Mucosa of descending colon (tissue), 3 donors: ENCODE data around the gene MT1X. TPM values are rescaled to one million over a fixed set of nuclear protein-coding genes. Genes with fewer than 3 reads are reported as not detected.

Experiments used
- ATAC-seq: fragments of 200-7000 bp; cut with Tn5 transposase; one replicate; pipeline ENCODE4 v1.9.1; 2020; ENCODE audit warnings: mild to moderate bottlenecking, moderate library complexity
- DNase-seq, 3 donors: peaks; one replicate each; pipeline ENCODE4 v3.0.0-alpha.2; 2020
- H3K36me3 ChIP-seq: fragments of 200-600 bp; one replicate; pipeline ENCODE4 v1.8.0; 2021; ENCODE audit warnings: low read depth, mild to moderate bottlenecking
- H3K4me1 ChIP-seq: fragments of 200-600 bp; one replicate; pipeline ENCODE4 v1.8.0; 2021; ENCODE audit warnings: low read depth, mild to moderate bottlenecking
- H3K4me3 ChIP-seq: fragments of 200-600 bp; one replicate; pipeline ENCODE4 v1.8.0; 2021; ENCODE audit warnings: mild to moderate bottlenecking
- H3K9me3 ChIP-seq: fragments of 200-600 bp; one replicate; pipeline ENCODE4 v1.8.0; 2021; ENCODE audit warnings: mild to moderate bottlenecking
- CTCF ChIP-seq: fragments of 200-600 bp; IDR thresholded peaks from one replicate; pipeline ENCODE4 v1.8.0; 2022; ENCODE audit warnings: antibody characterized with exemption, mild to moderate bottlenecking
- intact Hi-C, 2 donors: fragments of 100-400 bp; cut with DNase I in 1 of 2; cut with micrococcal nuclease in 1 of 2; formaldehyde crosslinking; loops; one replicate each; pipeline versions ENCODE4 v1.11.0 to v1.11.1; 2022; cut with DNase I, micrococcal nuclease
- total RNA-seq, 3 donors: library from RNA; stranded (reverse); fragmentation: NEBNext Ultra II Directional in 2 of 3; extraction: Animal tissue kit (Norgen Biotek cat#: 25700) in 2 of 3; gene quantifications; one replicate each; pipeline versions ENCODE4 v1.2.1 to v1.2.4, GENCODE V29; 2021 to 2023
- donor health status: DM: no; HTN: no; CAD: no; lungs with moderate emphysema.
- donor health status: DM: no; HTN: no; CAD: no.
- donor health status: DM: no; HTN: yes; CAD: no.

The MT1X gene
- total RNA-seq, 3 donors from 2014 or later = 78.3 to 157 (median 84.1) TPM

GRCh38 chr16:56636616-56637413 lies 45.5 kb upstream of the MT1X start:
- TF ChIP-seq CTCF = no peak
- intact Hi-C loops = no loop called here
- no peak for ATAC-seq
- Histone ChIP-seq H3K9me3 (no peaks in the 10 kb centered on the region), H3K4me1 (peaks cover 27% of the 10 kb centered on the region), H3K36me3 (no peaks in the 10 kb centered on the region), H3K4me3 (no peak overlapping the region)
- DNase-seq = no peak

- peak; percentile 87 to 89 (median 89) for DNase-seq
- H3K4me3 ChIP-seq = no peak within 1 kb of the TSS
- H3K36me3 ChIP-seq = no peaks in the 10 kb centered on the region
- no peaks in the 10 kb centered on the region for H3K9me3 ChIP-seq
- no peak for TF ChIP-seq CTCF
- ATAC-seq = peak; percentile 88
- intact Hi-C loops = no loop called here
- H3K4me1 ChIP-seq = peaks cover 18% of the 10 kb centered on the region
These were observed 44.2 kb upstream of the MT1X start, which contains the start of gene MT1A for GRCh38 chr16:56637814-56638750. Gene MT1A, plus strand, starts transcription at chr16:56638666. Its CDS starts 73 bp downstream, at chr16:56638739.

GRCh38 chr16:56639045-56639444 lies 43.2 kb upstream of the MT1X start:
- Histone ChIP-seq H3K4me1 (peaks cover 27% of the 10 kb centered on the region), H3K9me3 (no peaks in the 10 kb centered on the region), H3K4me3 (no peak overlapping the region), H3K36me3 (no peaks in the 10 kb centered on the region)
- intact Hi-C loops = no loop called here
- ATAC-seq (peak; percentile 10), DNase-seq (peak in 1 of 3 donors; percentile 49)
- TF ChIP-seq CTCF = no peak

- intact Hi-C loops = no loop called here
- no peak for ATAC-seq
- no peak overlapping the region for H3K4me3 ChIP-seq
- no peaks in the 10 kb centered on the region for H3K36me3 ChIP-seq
- peaks cover 26% of the 10 kb centered on the region for H3K4me1 ChIP-seq
- TF ChIP-seq CTCF = no peak
- no peaks in the 10 kb centered on the region for H3K9me3 ChIP-seq
- DNase-seq = no peak
These were observed 42.2 kb upstream of the MT1X start for GRCh38 chr16:56640076-56640475.

GRCh38 chr16:56641166-56641565 lies 41.1 kb upstream of the MT1X start:
- no peak for TF ChIP-seq CTCF
- ATAC-seq (no peak), DNase-seq (no peak)
- H3K36me3 ChIP-seq = no peaks in the 10 kb centered on the region
- intact Hi-C loops = no loop called here
- H3K4me1 ChIP-seq = peaks cover 22% of the 10 kb centered on the region
- H3K4me3 ChIP-seq = no peak overlapping the region
- H3K9me3 ChIP-seq = no peaks in the 10 kb centered on the region
